ENCODE results near the gene STON1.
"Not testable (repeated sequence)": the region's sequence is repeated elsewhere in the genome, so short reads cannot be mapped to it uniquely, and the experiment has no call there.

Gene STON1, protein sequence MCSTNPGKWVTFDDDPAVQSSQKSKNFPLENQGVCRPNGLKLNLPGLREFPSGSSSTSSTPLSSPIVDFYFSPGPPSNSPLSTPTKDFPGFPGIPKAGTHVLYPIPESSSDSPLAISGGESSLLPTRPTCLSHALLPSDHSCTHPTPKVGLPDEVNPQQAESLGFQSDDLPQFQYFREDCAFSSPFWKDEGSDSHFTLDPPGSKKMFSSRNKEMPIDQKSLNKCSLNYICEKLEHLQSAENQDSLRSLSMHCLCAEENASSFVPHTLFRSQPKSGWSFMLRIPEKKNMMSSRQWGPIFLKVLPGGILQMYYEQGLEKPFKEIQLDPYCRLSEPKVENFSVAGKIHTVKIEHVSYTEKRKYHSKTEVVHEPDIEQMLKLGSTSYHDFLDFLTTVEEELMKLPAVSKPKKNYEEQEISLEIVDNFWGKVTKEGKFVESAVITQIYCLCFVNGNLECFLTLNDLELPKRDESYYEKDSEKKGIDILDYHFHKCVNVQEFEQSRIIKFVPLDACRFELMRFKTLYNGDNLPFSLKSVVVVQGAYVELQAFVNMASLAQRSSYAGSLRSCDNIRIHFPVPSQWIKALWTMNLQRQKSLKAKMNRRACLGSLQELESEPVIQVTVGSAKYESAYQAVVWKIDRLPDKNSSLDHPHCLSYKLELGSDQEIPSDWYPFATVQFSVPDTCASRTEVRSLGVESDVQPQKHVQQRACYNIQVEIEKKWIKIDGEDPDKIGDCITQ

GRCh38 chr2:48530033-48530811, at the start of gene STON1:
Gene STON1, plus strand, starts transcription at chr2:48530154. Its CDS starts 50,480 bp downstream, at chr2:48580634.
- DNase-seq, result no peak

GRCh38 chr2:48480526-48480925, 49.4 kb upstream of the STON1 start:
- peak; percentile 57 for DNase-seq

DNA sequence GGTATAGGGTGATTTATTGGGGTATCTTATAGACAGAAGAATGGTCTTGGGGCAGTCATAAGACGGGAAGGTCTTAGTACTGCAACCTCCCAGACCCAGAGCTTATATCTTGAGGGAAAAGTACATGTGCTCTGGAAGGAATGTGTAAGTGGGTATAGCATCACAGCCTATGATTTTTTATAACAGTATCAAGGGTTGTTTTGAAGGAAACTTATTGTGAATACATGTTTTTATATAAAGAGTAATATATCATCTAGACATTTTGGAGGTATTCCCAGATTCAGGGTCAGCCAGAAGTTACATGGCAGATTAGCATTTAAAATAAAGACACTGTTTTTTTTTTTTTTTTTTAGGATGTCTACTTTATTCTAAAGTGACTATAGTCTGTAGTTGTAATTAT, 47.6 kb upstream of the STON1 start:
- peak; percentile 26 for DNase-seq

DNA sequence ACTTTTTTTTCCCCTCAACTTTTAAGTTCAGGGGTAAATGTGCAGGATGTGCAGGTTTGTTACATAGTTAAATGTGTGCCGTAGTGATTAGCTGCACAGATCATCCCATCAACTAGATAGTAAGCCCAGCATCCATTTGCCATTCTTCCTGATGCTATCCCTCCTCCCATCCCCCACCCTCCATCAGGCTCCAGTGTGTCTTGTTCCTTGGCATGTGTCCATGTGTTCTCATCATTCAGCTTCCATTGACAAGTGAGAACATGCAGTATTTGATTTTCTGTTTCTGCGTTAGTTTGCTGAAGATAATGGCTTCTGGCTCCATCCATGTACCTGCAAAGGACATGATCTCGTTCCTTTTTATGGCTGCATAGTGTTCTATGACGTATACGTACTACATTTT, 47.2 kb upstream of the STON1 start:
- peak; percentile 88 for DNase-seq

- no peak for DNase-seq
Observed at GRCh38 chr2:48483506-48483905, 46.4 kb upstream of the STON1 start.

DNA sequence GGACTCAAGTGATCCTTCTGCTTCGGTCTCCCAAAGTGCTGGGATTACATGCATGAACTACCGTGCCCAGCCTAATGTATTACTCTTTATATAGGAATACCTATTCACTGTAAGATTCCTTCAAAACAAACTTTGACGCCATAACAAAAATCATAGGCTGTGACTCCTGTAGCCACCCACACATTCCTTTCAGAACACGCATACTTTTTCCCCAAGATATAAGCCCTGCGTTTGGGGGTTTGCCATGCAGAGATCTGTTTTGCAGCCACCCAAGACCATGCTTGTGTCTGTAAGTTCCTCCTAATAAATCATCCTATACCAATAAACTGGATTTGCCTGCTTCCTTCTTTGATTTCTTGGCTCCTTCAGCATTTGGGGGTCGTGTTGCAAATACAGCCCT, 46.0 kb upstream of the STON1 start:
- DNase-seq, result no peak

DNA sequence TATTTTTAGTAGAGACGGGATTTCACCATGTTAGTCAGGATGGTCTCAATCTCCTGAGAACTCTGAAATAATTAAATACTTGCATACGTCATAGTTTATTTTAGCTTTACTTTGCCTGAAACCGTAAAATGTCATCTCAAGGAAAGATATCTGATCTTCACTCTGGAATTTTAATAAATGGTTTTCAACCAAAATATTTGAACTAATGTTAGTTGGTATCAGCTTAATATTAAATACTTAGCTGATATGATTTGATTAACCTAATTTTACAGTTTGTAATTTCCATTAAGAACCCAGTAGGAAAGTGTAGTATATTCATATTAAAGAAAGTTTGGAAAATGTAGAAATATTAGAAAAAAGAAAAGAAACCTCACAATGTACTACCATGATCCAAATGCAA, 41.4 kb upstream of the STON1 start:
- DNase-seq, result no peak

GRCh38 chr2:48496849-48497248, 33.1 kb upstream of the STON1 start:
- no peak for DNase-seq

- no peak for DNase-seq
Observed at GRCh38 chr2:48504647-48505327, 25.2 kb upstream of the STON1 start.

DNA sequence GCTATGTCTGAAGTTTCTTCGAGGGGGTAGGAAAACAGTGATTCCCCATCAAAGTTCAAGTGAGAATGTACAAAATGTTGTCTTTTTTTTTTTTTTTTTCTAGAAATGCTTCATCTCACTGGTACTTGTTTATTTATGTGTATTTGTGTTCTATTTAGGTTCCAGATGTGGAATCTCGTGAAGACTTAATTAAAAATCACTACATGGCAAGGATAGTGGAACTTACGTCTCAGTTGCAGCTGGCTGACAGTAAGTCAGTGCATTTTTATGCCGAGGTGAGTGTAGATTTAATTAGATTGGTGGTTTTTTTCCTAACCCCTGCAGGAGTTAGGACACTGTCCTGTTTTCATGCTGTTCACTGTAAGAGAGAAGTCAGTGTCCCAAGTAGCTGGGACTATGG, 22.8 kb upstream of the STON1 start:
- DNase-seq, result no peak

DNA sequence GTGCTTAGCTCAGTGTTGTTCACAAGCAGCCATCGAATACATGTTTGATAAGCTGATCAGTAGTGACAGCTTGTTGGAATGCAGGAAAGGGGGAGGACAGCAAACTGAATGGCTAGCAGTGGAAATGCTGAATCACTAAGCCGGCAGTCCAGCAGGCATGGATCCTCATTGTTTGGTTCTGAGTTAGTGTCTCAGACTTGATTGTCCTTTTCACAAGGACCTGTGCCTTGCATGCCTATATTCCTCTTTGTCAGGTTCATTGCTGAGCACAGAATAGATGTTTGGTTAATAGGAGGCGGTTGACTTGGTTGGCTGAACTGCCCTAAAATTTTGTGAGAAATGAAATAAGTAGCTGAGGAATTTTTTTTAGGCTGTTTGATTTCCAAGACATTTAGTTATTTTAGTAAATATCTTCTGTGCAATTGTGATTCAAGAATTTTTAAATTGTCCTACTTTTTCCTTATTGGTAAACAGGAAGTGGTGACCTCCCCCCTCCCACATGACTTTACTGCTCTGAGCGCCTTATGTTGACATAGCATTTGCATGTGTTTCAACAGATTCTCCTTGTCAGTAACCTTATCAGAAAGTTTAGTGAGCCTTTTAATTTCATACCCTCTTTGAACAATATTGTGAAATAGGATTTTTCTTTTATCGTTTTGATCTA, 21.4 kb upstream of the STON1 start:
- no peak for DNase-seq

DNA sequence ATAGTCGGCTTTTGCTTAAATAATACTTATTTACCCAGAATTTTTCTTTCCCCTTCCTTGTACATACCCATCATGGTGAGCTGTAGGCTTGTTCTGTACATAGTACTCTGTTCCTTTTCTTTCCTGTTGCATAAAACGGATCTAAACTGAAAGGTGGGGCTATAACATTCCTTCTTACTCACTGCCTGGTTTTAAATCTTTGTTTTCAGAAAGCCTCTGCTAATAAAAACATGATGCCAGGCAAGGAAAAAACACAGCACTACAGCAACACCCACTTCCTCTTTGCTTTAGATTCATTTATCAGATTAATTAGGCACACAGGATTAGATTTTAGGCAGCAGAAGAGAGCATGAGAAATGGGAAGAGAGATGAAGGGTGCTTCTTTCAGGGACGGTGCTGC, 19.6 kb upstream of the STON1 start:
- no peak for DNase-seq

DNA sequence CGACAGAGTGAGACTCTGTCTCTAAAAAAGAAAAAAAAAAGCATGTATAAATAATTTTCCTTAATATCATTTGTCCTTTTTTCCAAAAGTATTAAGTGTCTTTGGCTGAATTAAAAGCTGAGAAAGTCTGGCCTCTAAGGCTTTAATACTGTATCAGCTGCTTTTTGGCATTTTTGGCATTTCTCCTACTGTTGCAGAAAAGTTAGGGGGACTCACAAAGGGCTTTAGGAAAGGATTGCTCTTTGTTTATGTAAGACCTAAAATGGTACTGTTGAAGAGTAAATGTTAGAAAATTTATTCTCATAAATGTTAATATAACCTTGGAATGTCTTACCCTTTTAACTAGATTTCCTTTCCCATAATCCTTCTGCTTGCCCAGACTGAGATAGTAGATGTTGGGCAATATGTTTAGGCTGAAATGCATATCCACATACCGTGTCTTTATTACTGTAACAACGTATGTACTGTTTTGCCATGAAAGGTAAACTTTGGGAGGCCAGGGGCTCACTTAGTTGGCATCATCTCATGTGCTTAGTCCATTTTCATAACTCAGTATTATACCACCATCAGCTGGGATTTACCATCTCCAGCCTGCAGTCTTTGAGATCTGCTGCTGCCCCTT, 18.0 kb upstream of the STON1 start:
- DNase-seq, result no peak

- DNase-seq, result no peak
Observed at GRCh38 chr2:48512571-48512970, 17.4 kb upstream of the STON1 start.

DNA sequence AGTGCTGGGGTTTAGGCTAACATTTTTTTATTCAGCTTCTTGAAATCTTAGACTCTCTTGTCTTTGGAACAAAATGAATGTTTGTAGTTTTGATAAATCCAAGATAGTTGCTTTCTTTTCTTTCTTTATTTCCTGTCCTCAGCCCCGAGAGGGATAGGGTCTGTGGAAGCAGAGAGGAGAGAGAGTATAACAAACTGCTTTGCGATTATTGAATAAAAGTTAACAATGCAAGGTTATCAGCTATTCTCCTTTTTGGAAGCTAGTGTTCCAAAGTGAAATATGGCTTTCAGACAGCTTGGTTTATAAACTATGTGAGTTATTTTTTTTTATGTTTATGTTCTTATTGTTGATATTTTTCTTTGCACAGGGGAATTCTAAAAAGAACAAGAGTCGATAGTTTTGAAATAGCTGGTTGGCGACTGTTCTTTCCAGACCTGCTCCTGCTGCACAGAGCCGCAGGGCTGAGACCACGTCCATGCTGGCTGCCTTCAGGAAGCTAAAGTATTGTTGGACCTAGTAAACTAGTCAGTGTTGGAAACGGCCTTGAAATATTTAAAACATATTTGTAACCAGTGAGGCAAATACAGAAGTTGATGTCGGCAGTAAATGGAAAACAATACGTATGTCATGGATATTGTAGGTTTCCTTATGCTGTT, 15.5 kb upstream of the STON1 start:
- DNase-seq, result no peak

DNA sequence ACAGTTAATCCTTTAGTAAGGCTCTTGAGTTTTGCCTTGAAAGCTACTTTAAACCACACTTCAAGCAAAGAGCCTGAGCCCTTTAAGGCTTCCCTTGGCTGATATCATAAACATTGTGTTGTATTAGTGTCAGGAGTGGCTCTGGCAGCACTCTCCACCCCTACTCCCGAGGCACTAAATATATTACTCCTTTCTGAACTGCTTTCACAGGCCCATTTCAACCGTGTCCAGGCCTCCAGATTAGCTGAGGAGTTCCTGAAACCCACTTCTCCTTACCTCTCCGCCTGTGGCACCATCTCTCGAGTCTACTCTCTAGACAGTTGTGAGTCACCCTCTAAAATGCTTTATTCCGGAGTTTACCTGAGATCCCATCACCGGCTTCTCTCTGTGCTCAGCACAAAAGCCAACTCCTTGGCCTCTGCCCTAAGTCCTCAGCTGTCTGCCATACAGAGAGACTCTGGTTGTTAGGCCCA, 14.4 kb upstream of the STON1 start:
- no peak for DNase-seq

DNA sequence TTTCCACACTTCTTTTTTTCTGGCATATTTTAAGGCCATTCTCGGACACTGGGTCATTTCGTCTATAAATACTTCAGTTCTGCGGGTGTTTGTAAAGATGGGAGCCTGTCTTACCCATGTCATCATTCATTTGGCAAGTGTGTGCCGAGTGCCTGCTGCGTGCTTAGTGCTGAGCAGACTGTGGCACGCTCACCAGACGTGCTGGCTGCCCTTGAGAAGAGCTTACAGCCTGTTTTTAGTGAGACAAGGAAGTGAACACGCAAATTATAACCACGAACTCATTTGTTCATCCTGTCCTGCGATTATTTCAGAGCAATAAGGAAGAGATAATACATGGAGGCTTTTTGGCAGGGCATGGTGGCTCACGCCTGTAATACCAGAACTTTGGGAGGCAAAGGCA, 10.4 kb upstream of the STON1 start:
- no peak for DNase-seq

DNA sequence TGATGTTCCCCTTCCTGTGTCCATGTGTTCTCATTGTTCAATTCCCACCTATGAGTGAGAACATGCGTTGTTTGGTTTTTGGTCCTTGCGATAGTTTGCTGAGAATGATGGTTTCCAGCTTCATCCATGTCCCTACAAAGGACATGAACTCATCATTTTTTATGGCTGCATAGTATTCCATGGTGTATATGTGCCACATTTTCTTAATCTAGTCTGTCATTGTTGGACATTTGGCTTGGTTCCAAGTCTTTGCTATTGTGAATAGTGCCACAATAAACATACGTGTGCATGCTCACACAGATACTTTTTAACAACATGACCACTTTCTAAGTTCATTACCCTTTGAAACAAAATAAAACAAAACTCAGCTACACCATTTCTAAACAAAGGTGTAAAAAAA, 5.2 kb upstream of the STON1 start:
- DNase-seq, result not testable (repeated sequence)

DNA sequence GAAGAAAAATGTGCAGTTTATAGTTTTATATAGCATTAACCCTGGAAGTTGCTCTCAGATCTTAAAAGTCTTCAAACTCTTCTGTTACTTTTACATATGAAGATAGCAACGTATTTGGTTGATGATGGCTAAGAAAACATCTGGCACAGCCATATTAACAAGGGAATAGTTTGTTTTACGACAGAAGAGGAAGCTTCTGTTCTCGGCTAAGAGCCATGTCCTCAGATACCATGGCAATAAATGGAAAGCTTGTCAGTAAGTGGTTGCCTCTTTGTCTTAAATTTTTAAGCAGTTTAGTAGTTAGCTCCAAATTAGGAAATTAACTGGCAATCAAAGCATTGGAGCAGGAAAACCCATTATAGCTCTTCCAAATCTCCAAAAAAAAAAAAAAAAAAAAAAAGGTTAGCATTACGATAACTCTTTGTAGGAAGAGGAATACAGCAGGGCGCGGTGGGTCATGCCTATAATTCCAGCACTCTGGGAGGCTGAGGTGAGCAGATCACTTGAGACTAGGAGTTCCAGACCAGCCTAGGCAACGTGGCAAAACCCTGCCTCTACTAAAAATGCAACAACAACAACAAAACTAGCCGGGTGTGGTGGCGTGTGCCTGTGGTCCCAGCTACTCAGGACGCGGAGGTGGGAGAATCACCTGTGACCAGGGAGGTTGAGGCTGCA, 4.5 kb upstream of the STON1 start:
- DNase-seq, result peak; percentile 6

- DNase-seq, result no peak
Observed at GRCh38 chr2:48527226-48527885, 2.6 kb upstream of the STON1 start.

All from NCI-H2171 treated with DMSO at 0.1 percent for 48 hours (cell line).